GM12873 (cell line): ENCODE results near the gene DCLK1.

Source experiments
- TF ChIP-seq, protein P1 (sequence below): IDR thresholded peaks from 2 replicates; pipeline ENCODE4 v1.5.1; 2012; ENCODE audit warnings: low read depth, mild to moderate bottlenecking, moderate library complexity, low read length, control low read depth; ENCODE audit not compliant: insufficient read depth; ENCODE audit errors: missing control alignments

DCLK1 gene

GRCh38 chr13:36058116-36058515, 73.1 kb downstream of the DCLK1 start:
- TF ChIP-seq, protein P1, sequence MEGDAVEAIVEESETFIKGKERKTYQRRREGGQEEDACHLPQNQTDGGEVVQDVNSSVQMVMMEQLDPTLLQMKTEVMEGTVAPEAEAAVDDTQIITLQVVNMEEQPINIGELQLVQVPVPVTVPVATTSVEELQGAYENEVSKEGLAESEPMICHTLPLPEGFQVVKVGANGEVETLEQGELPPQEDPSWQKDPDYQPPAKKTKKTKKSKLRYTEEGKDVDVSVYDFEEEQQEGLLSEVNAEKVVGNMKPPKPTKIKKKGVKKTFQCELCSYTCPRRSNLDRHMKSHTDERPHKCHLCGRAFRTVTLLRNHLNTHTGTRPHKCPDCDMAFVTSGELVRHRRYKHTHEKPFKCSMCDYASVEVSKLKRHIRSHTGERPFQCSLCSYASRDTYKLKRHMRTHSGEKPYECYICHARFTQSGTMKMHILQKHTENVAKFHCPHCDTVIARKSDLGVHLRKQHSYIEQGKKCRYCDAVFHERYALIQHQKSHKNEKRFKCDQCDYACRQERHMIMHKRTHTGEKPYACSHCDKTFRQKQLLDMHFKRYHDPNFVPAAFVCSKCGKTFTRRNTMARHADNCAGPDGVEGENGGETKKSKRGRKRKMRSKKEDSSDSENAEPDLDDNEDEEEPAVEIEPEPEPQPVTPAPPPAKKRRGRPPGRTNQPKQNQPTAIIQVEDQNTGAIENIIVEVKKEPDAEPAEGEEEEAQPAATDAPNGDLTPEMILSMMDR = no peak

GRCh38 chr13:36057547-36057946, 73.6 kb downstream of the DCLK1 start:
- TF ChIP-seq, protein P1 = no peak

- TF ChIP-seq, protein P1 = no peak
Measured at GRCh38 chr13:36057041-36057440, 74.1 kb downstream of the DCLK1 start.

GRCh38 chr13:36055366-36055765, 75.8 kb downstream of the DCLK1 start:
- TF ChIP-seq, protein P1 = no peak

GRCh38 chr13:36054041-36054440, 77.1 kb downstream of the DCLK1 start:
- TF ChIP-seq, protein P1 = no peak

GRCh38 chr13:36051082-36051481, 80.1 kb downstream of the DCLK1 start:
- TF ChIP-seq, protein P1 = no peak

DNA sequence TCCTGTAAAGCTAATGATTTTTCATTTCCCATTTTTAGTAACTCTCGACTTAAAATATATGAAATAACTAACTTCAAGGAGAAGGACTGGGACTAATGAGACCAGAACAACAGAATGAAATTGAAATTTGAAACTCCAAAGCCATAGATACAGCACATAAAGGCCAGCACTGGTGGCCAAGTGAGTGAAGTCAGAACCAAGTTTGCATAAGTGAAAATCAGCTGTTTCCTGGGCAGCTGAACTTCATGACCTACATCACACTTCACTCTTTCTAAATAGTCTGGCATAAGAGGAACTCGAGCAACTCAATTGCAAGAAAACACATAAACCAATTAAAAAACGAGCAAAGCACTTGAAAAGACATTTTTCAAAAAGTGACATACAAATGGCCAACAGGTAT, 84.5 kb downstream of the DCLK1 start:
- TF ChIP-seq, protein P1 = no peak

GRCh38 chr13:36038785-36039555, 92.2 kb downstream of the DCLK1 start:
- TF ChIP-seq, protein P1 = no peak
